WTC11 (cell line): Measurements from ENCODE around the gene GPR63. TPM values are rescaled to one million over a fixed set of nuclear protein-coding genes. Genes with fewer than 3 reads are reported as not detected.

Experiments
- ATAC-seq: fragments of 200-7000 bp; cut with Tn5 transposase; 2 replicates; pipeline ENCODE4 v1.10.0; 2021; ENCODE audit warnings: mild to moderate bottlenecking, moderate library complexity
- Bru-seq: library from RNA; stranded (reverse); fragments of 400-500 nt; gene quantifications from one replicate; lab custom pipeline; 2021; lab: Mats Ljungman, UMichigan
- CTCF ChIA-PET: fragments of 300-600 bp; sonication (Branson Sonifier 250); formaldehyde crosslinking; loops from one replicate; lab custom pipeline; 2021; ENCODE audit warnings: antibody characterized with exemption; lab: Charles Lee
- POLR2A ChIA-PET: fragments of 350-600 bp; sonication (Branson Sonifier 250); formaldehyde crosslinking; loops from one replicate; lab custom pipeline; 2021; ENCODE audit warnings: antibody characterized with exemption; lab: Charles Lee
- DNase-seq: peaks from one replicate; pipeline ENCODE4 v3.0.0; 2021; ENCODE audit warnings: low spot score
- H3K27ac Mint-ChIP-seq: 2 replicates; pipeline ENCODE4 v1.8.0; 2021; ENCODE audit warnings: mixed read lengths
- H3K27me3 Mint-ChIP-seq: 2 replicates; pipeline ENCODE4 v1.8.0; 2021; ENCODE audit warnings: low read depth, mild to moderate bottlenecking, moderate library complexity, mixed read lengths
- H3K36me3 Mint-ChIP-seq: 2 replicates; pipeline ENCODE4 v1.8.0; 2021; ENCODE audit warnings: mixed read lengths
- H3K4me1 Mint-ChIP-seq: 2 replicates; pipeline ENCODE4 v1.8.0; 2022; ENCODE audit warnings: mixed read lengths
- H3K4me3 Mint-ChIP-seq: 2 replicates; pipeline ENCODE4 v1.8.0; 2021; ENCODE audit warnings: mild to moderate bottlenecking, moderate library complexity, mixed read lengths
- H3K9me3 Mint-ChIP-seq: 2 replicates; pipeline ENCODE4 v1.8.0; 2021; ENCODE audit warnings: mixed read lengths
- AR ChIP-seq: fragments of 250-450 bp; sonication (Bioruptor Pico); IDR thresholded peaks from 2 replicates; pipeline ENCODE4 v1.9.0; 2021; ENCODE audit warnings: mild to moderate bottlenecking
- ARID4B ChIP-seq: sonication (generic); formaldehyde crosslinking; IDR thresholded peaks from 2 replicates; pipeline ENCODE4 v1.8.0; 2023; ENCODE audit warnings: missing genetic modification reagents, mild to moderate bottlenecking, borderline replicate concordance
- E2F1 ChIP-seq: sonication (generic); formaldehyde crosslinking; IDR thresholded peaks from 2 replicates; pipeline ENCODE4 v1.8.0; 2022; ENCODE audit warnings: mild to moderate bottlenecking, missing genetic modification reagents
- ETV6 ChIP-seq: sonication (generic); formaldehyde crosslinking; IDR thresholded peaks from 2 replicates; pipeline ENCODE4 v1.8.1; 2022; ENCODE audit warnings: mild to moderate bottlenecking, missing genetic modification reagents
- GABPB1 ChIP-seq: sonication (generic); formaldehyde crosslinking; IDR thresholded peaks from 2 replicates; pipeline ENCODE4 v1.8.1; 2023; ENCODE audit warnings: mild to moderate bottlenecking, missing genetic modification reagents
- HMGXB4 ChIP-seq: sonication (generic); formaldehyde crosslinking; IDR thresholded peaks from 2 replicates; pipeline ENCODE4 v1.8.1; 2023; ENCODE audit warnings: mild to moderate bottlenecking, moderate library complexity, missing genetic modification reagents
- JAZF1 ChIP-seq: fragments of 250-450 bp; sonication (Bioruptor Pico); IDR thresholded peaks from 2 replicates; pipeline ENCODE4 v1.9.0; 2021; ENCODE audit warnings: moderate library complexity, mild to moderate bottlenecking, inconsistent platforms
- MAX ChIP-seq: sonication (generic); formaldehyde crosslinking; IDR thresholded peaks from 2 replicates; pipeline ENCODE4 v1.8.0; 2022; ENCODE audit warnings: mild to moderate bottlenecking, missing genetic modification reagents
- OVOL2 ChIP-seq: fragments of 250-450 bp; sonication (Bioruptor Pico); IDR thresholded peaks from 2 replicates; pipeline ENCODE4 v1.9.0; 2021; ENCODE audit warnings: mild to moderate bottlenecking, borderline replicate concordance
- PRDM15 ChIP-seq: sonication (generic); formaldehyde crosslinking; IDR thresholded peaks from 2 replicates; pipeline ENCODE4 v1.8.0; 2022; ENCODE audit warnings: missing genetic modification reagents
- TEAD1 ChIP-seq: sonication (generic); formaldehyde crosslinking; IDR thresholded peaks from 2 replicates; pipeline ENCODE4 v1.8.0; 2022; ENCODE audit warnings: mild to moderate bottlenecking, missing genetic modification reagents
- ZBTB43 ChIP-seq: sonication (generic); formaldehyde crosslinking; IDR thresholded peaks from 2 replicates; pipeline ENCODE4 v1.8.1; 2023; ENCODE audit warnings: mild to moderate bottlenecking, missing genetic modification reagents
- ZNF281 ChIP-seq: sonication (generic); formaldehyde crosslinking; IDR thresholded peaks from 2 replicates; pipeline ENCODE4 v1.8.0; 2023; ENCODE audit warnings: mild to moderate bottlenecking, missing genetic modification reagents
- long read RNA-seq, 3 experiments: library from RNA in 1 of 3; library from capped mRNA in 1 of 3; library from polyadenylated mRNA in 1 of 3; unstranded in 2 of 3; stranded (forward) in 1 of 3; transcript quantifications; one replicate each; pipeline ENCODE4 v2.0.0, GENCODE V29; 2021
- total RNA-seq: library from RNA; stranded (reverse); gene quantifications from 3 replicates; pipeline ENCODE4 v1.2.3, GENCODE V29; 2021

The GPR63 gene
- total RNA-seq = 7.4 to 7.8 TPM (median 7.8 TPM) in 3 replicates
- percentile 90 among the genes with signal in this experiment for Bru-seq, nascent RNA
- long read RNA-seq, experiment 1, full-length matches to known transcripts = 20 of 40 reads
- long read RNA-seq, experiment 1, partial matches to known transcripts = 2 of 40 reads
- long read RNA-seq, experiment 1, other reads (novel, unspliced or antisense) = 18 of 40 reads
- long read RNA-seq, experiment 2, full-length matches to known transcripts = 2 of 13 reads
- long read RNA-seq, experiment 2, partial matches to known transcripts = 0 of 13 reads
- long read RNA-seq, experiment 2, other reads (novel, unspliced or antisense) = 11 of 13 reads
- long read RNA-seq, experiment 3, full-length matches to known transcripts = 3 of 6 reads
- long read RNA-seq, experiment 3, partial matches to known transcripts = 0 of 6 reads
- long read RNA-seq, experiment 3, other reads (novel, unspliced or antisense) = 3 of 6 reads

GRCh38 chr6:96837081-96837971, at the start of gene GPR63:
Gene GPR63 (minus strand): TSS chr6:96837477. CDS start chr6:96799731, 37,746 bp downstream.
- H3K27me3 Mint-ChIP-seq = peaks cover 21% of the 10 kb centered on the region
- no peaks in the 10 kb centered on the region for H3K9me3 Mint-ChIP-seq
- H3K27ac Mint-ChIP-seq = peak within 1 kb of the TSS; percentile 97
- peaks cover 35% of the 10 kb centered on the region for H3K4me1 Mint-ChIP-seq
- DNase-seq (peak; percentile 87), ATAC-seq (peak; percentile 93)
- ChIA-PET POLR2A (interaction anchor here (0.9 to 2.0 kb wide), 5 partner anchors 21 to 213 kb away, joined by 3 to 8 read pairs (median 3); partner anchors contain the start of genes KLHL32 and NDUFAF4), CTCF (interaction anchor here (0.8 to 1.6 kb wide), 3 partner anchors 35 to 61 kb away, joined by 3 to 5 read pairs (median 3); no protein-coding TSS in a partner anchor)
- H3K4me3 Mint-ChIP-seq = peak within 1 kb of the TSS; percentile 98
- no peaks in the 10 kb centered on the region for H3K36me3 Mint-ChIP-seq
- TF ChIP-seq ZNF281 (CRISPR knock-in tag) (0 out of 2 replicates have a peak, but pooled peaks have one; percentile 34), ETV6 (CRISPR knock-in tag) (peak; percentile 56; the same call in 1 of the 2 replicates), HMGXB4 (CRISPR knock-in tag) (0 out of 2 replicates have a peak, but pooled peaks have one; percentile 48), OVOL2 (CRISPR knock-in tag) (no peak), MAX (CRISPR knock-in tag) (peak; percentile 48; the same call in 1 of the 2 replicates), ARID4B (peak; percentile 53; the same call in 1 of the 2 replicates), E2F1 (CRISPR knock-in tag) (no peak), AR (CRISPR knock-in tag) (no peak), ZBTB43 (CRISPR knock-in tag) (0 out of 2 replicates have a peak, but pooled peaks have one; percentile 16), PRDM15 (CRISPR knock-in tag) (no peak), JAZF1 (no peak), TEAD1 (CRISPR knock-in tag) (0 out of 2 replicates have a peak, but pooled peaks have one; percentile 27), GABPB1 (CRISPR knock-in tag) (no peak)
